ENCODE data around the gene CCDC127.

GRCh38 chr5:162565-163337 is 55.2 kb downstream of the CCDC127 start:
- TF ChIP-seq CTCF (IDR thresholded peaks at IDR 0.05; ENCODE audit: insufficient read depth, low read depth, low read length), result no peak
- no peak for TF ChIP-seq EZH2 (IDR thresholded peaks at IDR 0.05; ENCODE audit: insufficient read depth, low read length)
